ENCODE data around the gene TNIK.
"Not testable (repeated sequence)": the region's sequence is repeated elsewhere in the genome, so short reads cannot be mapped to it uniquely, and the experiment has no call there.

Gene TNIK

DNA sequence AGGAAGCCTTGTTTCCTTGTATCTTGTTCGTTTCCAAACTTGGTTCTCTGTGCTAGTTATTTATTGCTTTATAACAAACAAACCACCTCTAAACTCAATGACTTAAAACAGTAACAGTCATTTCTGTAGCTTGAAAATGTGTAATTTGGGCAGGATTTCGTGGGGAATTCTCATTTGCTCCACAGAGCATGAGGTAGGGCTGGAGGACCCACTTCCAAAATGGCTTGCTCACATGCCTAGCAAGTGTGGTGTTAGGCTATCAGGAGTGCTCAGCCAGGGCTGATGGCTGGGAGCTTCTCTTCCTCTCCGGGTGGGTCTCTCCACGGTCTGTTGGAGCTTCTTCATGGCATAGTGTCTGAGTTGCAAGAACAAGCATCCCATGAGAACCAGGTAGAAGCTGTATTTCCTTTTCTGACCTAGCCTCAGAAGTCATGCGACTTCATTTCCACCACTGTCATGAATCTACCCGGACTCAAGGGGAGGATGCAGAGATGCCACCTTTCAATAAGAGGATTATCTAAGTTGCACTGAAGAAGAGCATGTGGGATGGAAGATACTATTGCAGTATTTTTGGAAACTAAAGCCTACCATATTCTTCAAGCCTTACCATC, 8.2 kb upstream of the TNIK start:
- no peak for DNase-seq (ENCODE audit: low spot score)

GRCh38 chr3:171465763-171466162, 5.6 kb upstream of the TNIK start:
- no peak for DNase-seq (ENCODE audit: low spot score)

DNA sequence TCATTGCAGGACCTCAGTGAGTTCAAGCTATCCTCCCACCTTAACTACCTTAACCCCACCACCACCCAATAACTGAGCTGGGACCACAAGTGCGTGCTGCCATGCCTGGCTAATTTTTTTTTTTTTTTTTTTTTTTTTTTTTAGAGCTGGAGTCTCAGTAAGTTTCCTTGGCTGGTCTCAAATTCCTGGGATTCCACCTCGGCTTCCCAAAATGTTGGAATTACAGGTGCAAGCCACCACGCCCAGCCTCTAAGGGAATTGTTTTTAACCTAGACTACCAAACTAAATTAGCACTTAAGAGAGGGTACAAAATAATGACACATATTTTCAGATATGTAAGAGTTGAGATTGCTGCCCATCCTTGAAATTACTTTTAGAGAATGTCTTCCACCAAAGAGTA, 4.3 kb upstream of the TNIK start:
- DNase-seq (ENCODE audit: low spot score): no peak

DNA sequence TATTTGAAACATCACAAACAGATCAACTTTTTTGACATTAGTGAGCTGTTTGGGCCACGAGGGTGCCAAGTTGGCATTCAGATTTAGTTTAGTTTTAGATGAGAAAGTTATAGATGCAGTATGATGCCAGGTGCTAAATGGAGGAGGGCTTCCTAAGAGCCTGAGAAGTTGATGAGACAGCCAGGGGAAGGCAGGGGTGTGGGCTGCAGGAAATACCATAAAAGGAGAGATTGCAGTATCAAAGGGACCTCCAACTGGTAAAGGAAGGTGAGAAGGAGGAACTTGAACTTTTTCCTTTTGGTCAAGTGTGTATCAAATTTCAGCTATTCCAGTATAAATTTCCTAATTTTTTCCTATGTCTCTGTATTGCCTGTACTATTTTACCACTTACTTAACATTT, 2.0 kb upstream of the TNIK start:
- DNase-seq (ENCODE audit: low spot score): no peak

- no peak for DNase-seq (ENCODE audit: low spot score)
Measured at GRCh38 chr3:171461525-171461917, 1.3 kb upstream of the TNIK start.

- no peak for DNase-seq (ENCODE audit: low spot score)
Measured at GRCh38 chr3:171460725-171461524, 720 bp upstream of the TNIK start.

GRCh38 chr3:171459137-171459941, 866 bp downstream of the TNIK start:
- DNase-seq (ENCODE audit: low spot score): no peak

- DNase-seq (ENCODE audit: low spot score): no peak
Measured at GRCh38 chr3:171458864-171459136, 1.4 kb downstream of the TNIK start.

DNA sequence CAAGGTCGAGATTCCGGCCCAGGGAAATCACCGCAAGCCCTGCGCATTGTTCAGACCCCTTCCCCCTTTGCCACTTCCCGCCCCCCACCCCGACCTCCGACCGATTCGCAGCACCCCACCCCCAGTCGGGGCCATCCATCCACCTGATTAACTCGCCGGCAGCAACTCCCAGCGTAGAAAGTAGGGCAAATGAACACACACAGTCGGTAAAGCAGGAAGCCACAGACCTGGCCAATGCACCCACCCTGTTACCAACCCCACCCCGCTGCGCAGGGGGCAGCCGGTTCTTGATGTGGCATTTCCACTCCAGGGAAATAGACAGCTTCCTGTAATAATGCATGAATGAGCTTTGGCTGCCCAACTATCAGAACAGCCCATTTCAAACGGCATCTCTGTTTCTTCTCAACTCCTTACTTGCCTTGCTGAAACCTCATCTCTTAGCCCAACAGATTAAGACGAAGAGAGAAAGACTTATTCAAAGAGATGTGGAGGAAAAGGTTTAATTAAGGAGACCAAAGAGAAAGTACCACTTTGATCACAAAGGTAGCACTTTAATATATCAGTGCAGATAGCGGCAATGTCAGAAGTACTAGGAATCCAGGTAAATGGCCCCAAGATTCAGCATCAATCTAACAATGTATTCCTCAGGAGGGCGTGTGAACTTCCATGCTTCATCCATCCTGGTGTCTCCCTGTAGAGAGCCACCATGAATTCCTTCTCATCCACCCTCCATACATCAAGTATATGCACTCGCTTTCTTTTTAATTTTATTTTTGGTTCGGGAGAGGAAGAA, 1.9 kb downstream of the TNIK start:
- no peak for DNase-seq (ENCODE audit: low spot score)

DNA sequence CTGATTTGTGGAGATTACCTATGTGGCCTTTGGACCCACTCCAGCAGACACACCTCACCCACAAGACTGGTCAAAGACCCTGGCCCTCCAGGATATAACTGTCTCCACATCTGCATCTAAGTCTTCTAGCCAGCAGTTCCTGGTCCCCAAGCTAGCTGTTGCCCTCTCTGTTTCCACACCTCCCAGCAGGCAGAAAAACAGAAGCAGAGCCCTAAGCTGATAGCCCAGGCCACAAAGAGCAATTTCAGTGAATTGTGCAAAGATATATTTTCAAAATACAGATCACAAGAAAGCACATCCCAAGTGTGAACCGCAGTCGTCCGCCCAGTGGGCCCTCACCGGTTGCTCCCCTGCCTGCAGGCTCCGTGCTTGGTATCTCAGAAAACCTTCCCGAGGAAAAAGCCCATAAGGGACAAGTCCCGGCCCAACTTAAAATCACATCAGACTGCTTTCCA, 2.6 kb downstream of the TNIK start:
- DNase-seq (ENCODE audit: low spot score): no peak

- DNase-seq (ENCODE audit: low spot score): no peak
Measured at GRCh38 chr3:171456765-171457606, 3.2 kb downstream of the TNIK start.

DNA sequence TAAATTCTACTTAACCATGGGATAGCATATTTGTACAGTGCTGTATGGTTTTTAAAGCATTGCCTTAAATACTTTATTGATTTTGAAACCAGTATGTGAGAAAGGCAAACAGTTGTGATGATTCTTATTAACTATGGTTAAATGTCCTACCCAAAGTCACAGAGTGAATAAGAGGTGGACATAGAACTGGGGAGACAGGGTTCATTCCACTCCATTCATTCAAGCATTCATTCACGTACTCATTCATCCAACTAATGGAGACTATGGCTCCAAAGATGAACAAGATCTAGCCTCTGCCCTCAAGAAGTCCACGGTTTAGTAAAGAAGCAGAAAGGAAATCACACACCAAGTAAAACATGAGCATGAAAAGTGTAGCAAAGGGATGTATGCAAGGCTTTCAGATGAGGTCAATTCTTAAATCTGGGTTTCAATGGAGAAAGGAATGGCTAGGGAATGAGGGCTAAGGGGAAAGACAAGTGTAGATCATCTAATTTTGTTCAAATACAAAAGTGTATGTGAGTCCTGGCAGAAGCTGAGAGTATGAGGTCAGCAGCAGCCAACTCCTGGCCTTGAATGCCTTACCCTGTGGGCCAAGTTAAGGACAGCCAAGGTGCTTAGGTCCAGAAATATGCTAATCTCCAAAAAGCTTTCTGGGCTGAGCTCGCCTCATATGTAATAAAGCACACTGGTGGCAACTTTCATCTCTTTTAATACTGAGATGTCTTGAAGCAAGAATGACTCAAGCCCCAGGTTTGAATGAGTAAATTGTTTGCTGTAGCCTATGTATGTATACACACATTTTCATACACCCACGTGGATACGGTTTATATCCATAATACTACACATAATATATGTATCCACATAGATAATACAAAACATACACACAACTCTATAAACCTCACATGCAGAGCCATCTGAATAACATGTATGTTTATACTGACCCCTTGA, 4.3 kb downstream of the TNIK start:
- DNase-seq (ENCODE audit: low spot score): no peak

DNA sequence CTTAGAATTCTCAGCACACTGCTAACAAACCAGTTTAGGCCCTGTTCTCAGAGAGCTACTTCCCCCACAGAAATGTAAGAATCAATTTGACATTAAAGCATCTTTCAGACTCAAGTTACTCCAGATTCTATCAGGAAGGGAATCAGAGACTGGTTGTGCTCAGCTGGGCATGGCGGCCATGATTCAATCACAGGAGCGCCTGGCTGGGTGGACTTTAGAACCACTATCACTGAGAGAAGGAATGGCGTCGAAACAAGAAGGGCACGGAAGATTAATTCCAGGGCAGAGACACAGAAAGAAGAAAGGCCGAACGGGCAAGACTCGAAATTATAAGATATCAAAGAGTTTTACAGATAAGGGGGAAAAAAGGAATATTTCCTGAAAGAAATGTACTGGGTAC, 6.2 kb downstream of the TNIK start:
- no peak for DNase-seq (ENCODE audit: low spot score)

- no peak for DNase-seq (ENCODE audit: low spot score)
Measured at GRCh38 chr3:171453180-171453886, 6.9 kb downstream of the TNIK start.

DNA sequence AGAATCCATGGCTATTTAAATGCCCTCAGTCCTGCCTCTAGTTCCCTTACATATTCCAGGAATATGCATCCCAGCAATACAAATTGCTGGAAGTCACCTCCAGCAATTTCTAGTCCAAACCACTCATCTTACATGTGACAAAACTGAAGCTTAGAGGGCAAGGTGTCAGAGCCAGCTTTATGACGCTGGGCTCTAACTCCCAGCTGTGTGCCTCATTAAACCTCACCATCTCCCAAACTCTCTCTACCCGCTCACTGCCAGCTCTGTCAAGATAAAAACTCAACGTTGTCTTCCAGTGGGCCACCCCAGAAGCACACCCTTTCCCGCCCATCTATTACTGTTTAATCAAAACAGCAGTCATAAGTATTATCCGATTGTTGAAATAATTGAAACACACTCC, 7.9 kb downstream of the TNIK start:
- DNase-seq (ENCODE audit: low spot score): no peak

DNA sequence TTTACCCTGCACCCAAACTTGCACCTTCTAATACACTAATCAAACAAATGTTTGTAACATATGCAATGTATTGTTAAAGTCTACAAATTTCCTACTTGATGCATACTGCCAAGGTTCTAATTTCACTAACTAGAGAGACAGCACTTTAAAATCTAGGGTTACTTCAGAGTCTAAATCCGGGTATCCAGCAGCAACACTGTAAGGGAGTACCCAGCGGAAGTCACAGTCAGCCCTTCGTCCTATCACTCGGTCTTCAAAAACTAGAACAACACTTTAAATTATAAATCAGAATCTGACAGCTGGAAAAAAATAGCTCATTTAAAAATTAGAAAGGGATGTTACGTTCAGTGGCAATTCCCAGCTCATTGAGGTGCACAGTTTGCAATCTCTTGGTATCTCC, 8.3 kb downstream of the TNIK start:
- no peak for DNase-seq (ENCODE audit: low spot score)

GRCh38 chr3:171447579-171447891, 12.7 kb downstream of the TNIK start:
- not testable (repeated sequence) for DNase-seq (ENCODE audit: low spot score)

DNA sequence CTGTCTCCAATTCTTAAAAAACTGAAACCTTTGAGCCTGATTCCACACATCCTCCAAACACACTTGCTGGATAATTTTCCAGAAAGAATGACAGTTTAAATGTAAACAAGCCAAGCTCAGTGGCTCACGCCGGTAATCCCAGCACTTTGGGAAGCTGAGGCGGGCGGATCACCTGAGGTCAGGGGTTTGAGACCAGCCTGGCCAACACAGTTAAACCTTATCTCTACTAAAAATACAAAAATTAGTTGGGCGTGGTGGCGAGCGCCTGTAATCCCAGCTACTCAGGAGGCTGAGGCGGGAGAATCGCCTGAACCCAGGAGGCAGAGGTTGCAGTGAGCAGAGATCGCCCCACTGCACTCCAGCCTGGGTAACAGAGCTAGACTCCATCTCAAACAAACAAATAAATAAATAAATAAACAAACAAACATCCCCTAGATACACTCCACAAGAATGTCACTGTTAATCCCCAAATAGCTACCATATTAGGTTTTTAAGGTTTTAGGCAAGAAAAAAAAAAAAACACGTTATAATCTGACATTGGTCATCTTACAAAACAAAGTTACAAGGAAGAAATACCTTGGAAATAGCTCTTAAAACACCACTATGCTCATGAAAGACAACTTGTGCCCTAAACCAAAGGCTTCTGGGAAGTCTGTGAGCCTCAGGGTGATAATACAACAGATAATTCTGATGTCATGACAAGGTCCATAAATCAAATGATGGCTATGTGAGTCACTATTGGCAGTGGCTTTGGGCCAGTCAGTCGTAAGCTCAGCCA, 13.2 kb downstream of the TNIK start:
- DNase-seq (ENCODE audit: low spot score): no peak

DNA sequence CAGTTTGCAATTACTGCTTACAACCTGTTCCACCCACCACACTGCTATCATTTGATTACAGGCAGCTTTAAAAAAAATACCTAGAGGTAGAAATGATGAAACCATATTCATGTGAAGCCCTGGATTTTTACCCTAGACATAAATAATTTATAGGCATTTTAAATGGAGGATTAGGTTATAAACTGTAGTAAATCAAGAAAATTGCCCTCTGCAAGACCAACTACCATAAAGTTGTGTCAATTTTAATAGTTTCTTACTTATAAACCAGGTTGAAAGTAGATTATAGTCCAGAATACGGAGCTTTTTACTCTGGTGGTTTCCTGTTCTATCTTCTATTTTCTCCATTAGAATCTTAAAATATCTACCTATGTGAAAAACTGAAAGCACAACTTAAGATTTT, 13.9 kb downstream of the TNIK start:
- no peak for DNase-seq (ENCODE audit: low spot score)
